HG03097 (cell line): ENCODE results near the gene GABRR2.
A peak's percentile ranks its signal among the peaks of the same experiment; 100 is the strongest.

Source experiments
- ATAC-seq: cut with Tn5 transposase; IDR thresholded peaks from one replicate; pipeline ENCODE4 v1.9.1; 2021; ENCODE audit not compliant: unreplicated experiment, low FRiP score

GABRR2 gene

DNA sequence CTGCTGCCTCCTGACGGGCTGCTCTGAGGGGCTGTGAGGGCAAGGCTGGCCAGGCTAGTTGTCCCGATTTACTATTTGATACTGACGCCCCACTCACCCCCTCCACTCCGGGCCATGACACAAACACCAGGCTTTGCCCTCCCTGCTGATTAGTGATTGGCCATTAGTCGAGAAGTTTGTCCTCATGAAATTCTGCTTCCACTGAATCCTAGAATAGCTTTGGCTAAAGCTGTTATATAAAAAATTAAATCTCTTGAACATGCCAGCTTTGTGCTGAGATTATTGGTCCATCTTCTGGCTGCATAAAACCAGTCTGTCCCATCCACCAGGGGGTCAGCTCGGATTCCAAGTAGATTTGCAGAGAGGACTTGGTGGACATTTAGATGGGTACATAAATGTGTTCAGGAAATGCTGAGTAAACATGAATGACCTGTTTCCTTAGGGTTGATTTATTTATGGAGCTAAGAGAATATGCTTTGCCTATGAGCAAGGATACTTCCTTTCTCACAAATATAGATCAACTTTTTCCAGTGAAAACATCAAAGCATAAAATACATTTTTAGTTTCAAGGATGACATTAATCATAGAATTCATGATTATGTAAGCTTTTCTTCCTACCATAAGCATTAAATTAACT, at the start of gene GABRR2:
GABRR2 (minus strand) TSS at position 51 of the 637 bp plus-strand sequence. CDS start 134 bp downstream, outside the sequence.
- ATAC-seq, result no peak

DNA sequence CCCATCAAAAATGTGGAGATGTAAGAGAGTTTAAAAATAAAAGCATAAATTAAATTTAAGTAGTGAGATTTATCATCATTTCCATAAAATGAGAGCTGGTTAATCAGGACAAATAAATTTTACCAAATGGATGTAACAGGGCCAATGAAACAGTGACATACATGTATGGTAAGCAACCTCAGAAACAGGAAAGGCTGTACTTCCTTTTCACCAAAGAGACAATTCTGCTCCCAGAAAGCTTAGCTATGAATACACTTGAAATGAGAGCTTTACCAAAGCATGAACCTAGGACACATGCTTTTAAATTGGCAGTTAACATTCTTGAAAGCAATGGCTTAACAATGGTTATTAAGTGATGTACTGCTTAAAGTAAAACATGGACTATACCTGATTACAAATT, 49.5 kb upstream of the GABRR2 start:
- no peak for ATAC-seq

DNA sequence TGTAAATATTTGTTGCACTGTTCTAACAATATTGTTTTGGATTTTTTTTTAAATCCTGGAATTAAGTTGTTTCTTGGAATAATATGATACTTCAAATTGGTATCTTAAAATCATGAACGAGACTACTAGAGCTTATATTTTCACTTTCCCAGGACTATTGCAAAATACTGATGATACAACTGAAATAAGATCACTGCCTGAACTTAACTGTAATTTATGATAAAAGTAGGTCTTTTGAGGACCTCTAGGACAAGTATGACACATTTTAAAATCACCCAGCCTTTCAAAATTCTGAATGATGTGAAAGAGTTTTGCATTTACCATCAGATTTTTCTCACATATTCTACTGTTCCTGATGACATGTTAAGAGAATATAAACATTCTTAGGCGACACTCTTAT, 46.1 kb upstream of the GABRR2 start:
- ATAC-seq, result no peak

DNA sequence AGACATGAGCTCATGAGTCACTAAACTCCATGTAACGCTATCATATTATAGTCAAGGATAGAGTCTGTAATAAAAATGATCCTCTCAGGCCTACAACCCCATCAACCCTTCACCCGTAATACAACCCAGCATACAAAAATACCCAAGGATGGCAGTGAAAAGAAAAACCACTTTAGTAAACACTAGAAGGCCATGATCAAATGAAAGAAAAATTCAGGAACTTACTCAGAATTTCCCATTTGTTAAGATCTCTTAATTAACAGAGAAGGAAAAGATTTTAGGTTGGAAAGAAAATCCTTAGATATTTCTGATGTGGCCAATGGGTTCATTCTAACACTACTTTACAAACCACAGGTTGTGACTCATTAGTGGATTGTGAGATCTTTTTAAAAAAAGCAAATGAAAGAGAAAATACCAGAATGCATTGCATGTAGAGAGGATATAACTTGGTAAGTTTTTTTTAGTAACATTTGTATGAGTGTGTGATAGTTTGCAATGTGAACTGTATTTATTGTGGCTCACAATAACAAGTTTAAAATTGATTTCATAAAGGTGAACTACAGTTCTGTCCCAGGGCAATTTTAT, 45.4 kb upstream of the GABRR2 start:
- peak; percentile 37 for ATAC-seq

DNA sequence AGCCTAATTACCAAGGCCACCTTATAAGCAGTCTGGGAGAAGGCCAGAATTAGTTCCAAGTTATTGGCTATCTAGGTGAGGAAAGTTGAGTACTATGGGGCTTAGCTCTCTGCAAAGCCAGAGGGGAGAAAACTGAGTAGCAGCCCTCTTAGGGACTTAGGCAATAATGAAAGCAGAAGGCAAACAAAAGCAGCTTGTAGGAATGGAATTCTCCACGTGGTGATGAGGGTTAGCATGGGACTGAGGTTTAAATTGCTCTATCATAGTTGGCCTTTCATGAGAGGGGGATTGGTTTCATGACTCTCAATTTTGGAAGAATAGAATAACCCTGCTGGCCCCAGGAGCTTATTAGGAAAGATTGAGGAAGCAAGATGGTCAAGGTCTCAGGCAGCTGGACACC, 44.5 kb upstream of the GABRR2 start:
- ATAC-seq, result no peak

DNA sequence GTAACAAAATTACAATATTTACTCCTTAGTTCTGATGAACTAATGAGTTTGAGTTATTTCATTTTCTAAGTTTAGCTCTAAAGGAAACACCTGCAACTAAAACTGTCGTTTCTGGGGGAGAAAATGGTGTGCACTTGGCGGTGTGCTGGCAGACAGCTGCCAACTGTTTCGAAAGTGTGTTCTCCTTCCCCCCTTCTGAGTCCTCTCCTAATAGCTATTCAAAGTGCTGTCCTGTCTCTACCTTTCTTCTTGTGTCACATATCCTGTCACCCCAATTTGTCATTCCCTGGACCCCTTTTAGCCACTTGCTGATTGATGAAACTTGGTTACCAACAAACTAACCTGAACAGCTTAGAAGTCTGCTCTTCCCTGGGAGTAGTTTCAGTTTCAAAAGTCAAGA, 42.3 kb upstream of the GABRR2 start:
- peak; percentile 40 for ATAC-seq

DNA sequence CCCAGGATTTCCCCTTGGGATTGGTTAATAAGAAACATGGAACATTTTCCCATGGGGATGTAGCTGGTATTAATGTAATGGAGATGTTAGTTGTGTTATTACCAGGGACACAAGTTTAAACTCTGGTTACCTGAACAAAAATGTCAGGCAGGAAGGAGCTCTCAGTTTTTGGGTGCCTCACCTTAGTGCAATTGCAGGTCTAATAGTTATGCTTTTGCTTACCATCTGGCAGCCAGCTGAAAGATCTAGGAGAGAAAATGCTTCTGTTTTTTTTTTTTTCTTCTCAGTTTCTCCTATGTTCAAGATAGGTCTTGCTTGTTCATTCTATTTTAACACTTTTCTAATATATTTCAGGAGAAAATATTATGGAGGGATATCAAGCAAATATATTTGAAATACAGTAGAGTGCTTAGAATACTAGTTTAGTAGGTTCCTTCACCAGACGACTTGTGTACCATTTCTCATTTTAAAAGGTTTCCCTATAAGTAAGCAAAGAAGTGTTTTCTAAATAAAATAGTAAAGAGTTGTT, 41.6 kb upstream of the GABRR2 start:
- no peak for ATAC-seq

DNA sequence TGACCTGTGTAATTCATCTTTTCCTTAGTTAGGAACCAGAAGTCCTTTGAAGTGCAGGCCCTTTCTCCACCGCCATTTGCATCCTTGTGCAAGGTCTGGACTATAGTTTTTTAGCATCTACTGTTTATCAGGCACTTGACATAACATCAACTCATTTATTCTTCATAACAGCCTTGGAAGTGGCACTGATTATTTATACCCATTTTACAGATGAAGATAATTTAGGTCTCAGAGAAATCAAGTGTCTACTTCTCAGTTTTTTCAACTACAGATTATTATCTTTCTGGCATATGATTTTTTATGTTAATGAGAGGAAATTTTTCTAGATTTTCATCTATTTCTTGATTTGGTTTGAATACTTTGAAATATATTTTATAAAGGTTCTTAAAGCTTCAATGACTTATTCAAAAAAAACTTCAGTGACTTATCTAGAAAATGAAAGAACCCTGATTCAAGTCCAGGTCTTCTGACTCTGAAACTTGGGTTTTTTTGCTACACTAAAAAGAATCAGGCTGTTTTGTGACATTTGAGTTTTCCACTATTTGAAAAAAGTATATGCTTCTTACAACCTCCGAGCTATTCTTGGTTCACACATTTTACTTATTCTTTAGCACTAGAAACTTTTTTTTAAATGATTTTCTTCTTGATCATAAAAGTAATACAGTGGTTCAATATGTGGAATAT, 40.6 kb upstream of the GABRR2 start:
- no peak for ATAC-seq

DNA sequence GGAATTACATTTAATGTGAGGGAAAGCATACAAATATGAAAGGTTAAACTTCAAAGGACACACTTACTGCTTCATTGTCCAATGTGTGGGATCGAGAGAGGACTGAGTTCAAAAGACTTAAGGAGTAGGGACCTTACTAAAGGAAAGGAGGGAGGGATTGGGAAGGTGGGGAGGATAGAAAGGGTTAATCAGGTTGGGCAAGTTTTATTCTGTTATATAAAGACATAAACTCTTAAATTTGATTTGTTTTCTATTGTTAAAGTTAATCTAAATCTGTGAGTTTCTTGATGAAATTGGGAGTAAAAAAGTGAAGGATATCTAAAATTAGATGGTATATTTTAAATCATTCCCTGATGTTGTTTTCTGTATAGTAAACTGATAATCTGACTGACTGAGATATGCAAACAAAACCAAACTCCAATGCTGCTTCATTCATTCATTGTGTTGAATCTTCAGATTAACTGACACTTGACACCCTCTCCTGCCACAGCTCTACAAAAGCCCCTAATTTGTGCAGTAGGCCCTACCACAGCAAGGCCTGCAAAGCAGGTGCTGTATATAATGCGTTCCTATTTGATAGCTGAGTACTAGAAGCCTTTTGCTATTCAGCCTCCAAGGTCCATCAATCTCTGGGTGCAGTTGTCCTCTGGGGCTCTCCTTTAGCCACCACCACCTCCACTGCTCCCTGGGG, 38.7 kb upstream of the GABRR2 start:
- ATAC-seq, result no peak

DNA sequence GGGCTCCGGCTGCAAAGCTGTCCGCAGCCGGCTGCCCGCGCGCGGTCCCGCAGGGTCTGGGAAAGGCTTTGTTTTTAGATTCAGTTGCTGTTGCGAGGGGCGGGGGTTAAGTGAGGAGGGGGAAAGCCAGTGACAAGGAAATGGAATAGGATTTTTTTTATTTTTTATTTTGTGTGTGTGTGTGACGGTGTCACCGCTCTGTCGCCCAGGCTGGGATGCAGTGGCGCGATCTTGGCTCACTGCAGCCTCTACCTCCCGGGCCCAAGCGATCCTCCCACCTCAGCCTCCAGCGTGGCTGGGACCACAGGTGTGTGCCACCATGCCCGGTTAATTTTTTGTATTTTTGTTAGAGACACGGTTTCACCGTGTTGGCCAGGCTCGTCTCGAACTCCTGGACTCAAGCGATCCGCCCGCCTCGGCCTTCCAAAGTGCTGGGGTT, 38.0 kb upstream of the GABRR2 start:
- ATAC-seq, result no peak

DNA sequence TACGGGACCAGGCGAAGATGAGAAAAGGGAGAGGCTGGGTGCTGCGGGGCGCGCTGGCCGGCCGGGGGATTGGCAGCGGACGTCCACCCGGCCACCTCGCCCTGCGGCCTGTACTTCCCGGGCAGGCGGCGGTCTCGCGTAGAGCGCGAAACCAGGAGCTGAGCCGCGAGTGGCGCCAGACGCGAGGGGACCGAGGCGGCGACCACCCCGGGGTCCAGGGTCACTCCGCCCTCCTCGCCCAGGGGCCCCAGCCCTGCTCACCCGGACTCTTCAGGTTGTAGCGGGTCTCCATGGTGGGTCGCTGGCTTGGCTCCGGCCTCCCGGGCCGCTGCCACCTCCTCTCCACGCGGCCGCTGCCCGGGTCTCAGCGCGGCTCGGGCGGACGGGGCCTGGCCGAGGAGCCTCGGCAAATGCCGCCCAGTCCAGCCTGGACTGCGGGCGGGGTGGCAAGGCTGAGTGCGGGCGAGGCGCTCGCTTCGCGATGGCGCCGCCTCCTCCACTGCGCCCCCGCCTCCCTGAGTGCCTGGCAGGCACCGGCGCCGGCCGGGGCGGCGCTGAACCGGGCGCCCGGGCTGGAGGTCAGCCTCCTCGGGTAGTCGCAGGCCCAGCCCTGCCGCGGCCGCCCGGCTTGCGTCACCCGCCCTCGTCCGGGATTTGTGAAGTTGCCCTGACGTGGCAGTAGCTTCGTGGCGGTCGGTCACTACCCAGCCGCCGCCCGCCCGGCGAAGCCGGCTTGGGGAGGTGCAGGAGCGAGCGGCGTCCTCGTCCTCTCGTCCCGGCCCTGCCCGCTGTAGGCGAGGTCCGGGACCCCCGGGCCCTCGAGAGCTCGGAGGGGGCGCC, 37.4 kb upstream of the GABRR2 start, which contains the start of gene UBE2J1:
UBE2J1 (minus strand) TSS at position 445 of the 840 bp plus-strand sequence; CDS start at position 292, 153 bp downstream.
- peak; percentile 36 for ATAC-seq

DNA sequence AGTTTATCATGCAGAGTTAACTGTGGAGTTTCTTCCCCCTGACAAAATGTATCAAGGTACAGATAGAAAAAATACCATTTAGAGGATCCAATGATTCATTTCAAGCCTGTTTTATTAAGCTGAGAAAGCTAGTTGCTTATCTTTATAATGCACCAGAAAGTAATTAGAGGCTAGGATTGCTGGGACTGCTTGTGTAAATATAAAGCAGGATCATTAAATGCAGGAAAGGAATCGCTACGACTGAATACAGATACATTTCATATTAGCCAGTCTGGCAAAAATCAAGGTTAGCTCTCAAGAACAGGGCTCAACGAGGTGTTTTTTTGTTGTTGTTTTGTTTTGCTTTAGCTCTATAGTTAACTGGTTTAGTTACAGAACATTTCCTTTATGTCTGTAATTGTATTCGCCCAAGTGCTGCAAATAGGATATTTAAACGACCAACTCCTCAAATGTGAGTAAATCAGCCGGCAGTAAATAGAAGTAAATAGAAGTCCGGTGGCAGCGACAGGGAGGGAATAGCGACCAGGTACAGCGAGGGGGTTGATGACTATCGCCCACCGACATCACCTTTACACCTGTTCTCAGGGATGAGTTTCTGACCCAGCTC, 36.7 kb upstream of the GABRR2 start:
- peak; percentile 1 for ATAC-seq

DNA sequence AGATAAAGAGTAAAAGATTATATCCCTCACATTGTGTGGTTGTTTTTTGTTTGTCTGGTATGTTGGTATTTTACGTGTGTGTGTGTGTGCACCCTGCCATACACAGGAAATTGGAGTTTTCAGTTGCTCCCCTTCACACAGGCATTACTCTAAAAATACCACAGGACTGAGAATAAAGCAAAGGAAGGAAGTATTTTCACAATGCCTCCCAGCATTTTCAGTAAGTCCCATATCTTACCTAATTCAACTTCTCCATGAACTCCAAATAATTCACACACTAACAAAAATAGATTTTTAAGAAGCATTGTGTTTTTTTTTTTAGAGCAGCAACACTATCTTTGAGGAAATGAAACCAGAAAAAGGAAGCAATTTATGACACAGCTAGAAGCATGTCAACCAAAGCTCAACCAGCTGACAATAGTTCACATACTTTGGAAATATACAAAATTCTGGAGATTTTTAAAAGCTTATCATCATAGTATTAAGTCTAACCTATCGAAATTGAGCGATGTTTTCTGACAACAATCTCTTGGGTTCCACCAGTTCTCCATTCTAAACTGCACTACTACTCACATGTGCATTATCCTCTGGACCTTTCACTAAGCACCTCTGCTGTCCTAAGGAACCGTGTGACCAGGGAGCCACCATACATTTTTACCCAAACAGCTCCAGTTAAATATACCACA, 35.3 kb upstream of the GABRR2 start:
- peak; percentile 28 for ATAC-seq

DNA sequence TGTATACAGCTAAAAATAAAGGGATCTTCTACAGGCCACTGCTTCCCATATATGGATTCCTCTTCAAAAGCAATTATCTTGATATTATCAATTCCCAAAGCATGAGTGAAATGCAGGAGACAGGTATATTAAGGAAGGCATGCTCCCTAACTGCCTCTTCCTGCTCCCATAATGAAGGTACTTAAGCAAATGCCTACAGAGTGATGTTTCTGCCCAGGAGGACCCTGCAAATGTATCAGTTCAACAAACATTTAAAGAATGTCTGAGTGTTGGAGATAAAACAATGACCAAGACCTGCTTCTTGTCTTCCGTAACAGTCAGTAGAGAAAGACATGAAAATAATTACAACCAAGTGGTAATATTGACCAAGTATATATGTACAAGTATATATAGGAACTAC, 33.3 kb upstream of the GABRR2 start:
- no peak for ATAC-seq

DNA sequence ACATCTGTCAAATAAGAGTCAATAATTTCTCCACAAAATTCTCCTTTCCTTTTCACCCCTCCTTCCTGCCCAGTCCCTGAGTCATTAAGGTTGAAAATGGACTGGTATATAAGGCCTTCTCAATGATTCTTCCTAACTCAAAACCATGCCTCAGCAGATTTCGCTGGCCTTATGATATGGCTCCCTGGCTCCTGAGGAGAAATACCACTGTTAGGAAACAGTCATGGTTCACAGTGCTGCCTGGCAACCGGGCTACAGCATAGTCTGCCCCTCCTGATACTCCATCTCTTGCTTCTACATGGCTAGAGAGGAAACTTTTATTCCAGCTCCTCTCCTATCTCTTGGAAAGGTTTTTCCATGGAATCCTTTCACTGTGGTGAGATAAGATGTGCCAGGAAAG, 32.7 kb upstream of the GABRR2 start:
- no peak for ATAC-seq

DNA sequence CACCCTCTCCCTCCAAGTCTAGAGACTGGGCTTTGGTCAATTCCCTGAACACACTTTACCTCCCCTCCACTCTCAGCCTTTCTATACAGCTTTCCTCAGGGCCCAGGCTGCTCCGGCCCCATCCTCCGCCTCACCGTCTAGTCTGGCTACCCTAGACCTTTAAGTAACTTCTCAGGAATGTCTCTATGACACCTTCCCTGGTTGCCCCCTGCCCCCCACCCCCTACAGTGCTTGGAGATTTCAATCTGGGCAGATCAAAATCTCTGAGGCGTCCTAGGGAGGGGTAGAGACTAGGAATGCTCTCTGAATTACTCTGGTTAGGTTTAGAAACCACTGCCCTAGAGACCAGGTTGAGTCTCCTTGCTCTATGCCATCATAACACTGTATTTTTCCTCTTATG, 31.3 kb upstream of the GABRR2 start:
- no peak for ATAC-seq

DNA sequence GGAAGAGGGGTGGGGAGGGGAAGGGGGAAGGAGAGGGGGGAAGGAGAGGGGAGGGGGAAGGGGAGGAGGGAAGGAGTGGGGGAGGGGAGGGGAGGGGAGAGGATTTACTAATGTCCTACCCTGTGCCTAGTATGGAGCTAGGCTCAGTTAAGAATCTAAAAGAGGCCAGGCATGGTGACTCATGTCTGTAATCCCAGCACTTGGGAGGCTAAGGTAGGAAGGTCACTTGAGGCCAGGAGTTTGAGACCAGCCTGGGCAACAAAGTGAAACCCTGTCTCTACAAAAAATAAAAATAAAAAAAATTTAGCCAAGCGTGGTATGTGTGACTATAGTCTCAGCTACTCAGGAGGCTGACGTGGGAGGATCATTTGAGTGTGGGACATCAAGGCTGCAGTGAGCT, 24.5 kb upstream of the GABRR2 start:
- ATAC-seq, result no peak

DNA sequence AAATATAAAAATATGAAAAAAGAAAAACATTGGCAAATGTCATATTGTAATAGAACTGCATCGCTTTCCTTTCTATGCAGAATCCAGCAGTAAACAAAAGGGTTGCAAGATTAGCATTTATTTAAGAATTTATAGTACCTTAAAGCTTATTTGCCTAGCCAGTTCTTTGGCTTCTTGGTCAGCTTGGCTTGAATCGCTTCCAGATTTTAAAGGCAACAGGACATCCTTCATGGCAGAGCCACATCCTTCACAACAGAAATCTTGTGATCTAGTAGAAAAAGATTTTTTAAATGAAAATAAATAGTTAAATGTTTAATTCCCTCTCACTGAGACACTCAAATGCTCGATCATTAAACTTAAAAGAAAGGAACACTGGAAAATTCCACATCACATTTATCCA, 20.1 kb upstream of the GABRR2 start:
- no peak for ATAC-seq

DNA sequence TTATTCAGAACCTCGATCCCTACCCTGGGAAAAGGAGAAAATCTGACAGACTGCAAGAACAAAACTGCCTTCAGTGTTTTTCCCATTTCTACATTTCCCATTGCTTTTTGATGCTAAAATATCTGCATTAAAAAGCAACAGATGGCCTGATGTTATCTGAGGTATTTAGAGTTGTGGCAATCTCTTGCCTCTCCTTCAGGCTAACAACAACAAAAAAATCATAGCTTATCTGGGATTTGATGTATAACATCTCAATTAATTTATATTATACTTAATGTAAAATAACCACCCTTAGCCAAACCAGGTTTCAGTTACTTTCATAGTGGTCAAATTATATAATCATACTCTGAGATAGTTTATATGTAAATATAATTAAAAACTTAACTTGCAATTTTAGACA, 15.8 kb upstream of the GABRR2 start:
- no peak for ATAC-seq
